M059J (cell line): ENCODE results near the gene AXIN1. TPM values are rescaled to one million over a fixed set of nuclear protein-coding genes. Genes with fewer than 3 reads are reported as not detected.

Experiments used
- DNase-seq: peaks from one replicate; pipeline ENCODE4 v3.0.0-alpha.2; 2012; ENCODE audit warnings: low read depth
- total RNA-seq: library from RNA; depleted of rRNA; stranded (reverse); fragments of >200 nt; shearing (Covaris generic); gene quantifications from 2 replicates; pipeline ENCODE4 v1.2.3, GENCODE V29; 2014

Gene AXIN1
- total RNA-seq, 1 experiment from 2014 or later = 15.5 TPM

DNA sequence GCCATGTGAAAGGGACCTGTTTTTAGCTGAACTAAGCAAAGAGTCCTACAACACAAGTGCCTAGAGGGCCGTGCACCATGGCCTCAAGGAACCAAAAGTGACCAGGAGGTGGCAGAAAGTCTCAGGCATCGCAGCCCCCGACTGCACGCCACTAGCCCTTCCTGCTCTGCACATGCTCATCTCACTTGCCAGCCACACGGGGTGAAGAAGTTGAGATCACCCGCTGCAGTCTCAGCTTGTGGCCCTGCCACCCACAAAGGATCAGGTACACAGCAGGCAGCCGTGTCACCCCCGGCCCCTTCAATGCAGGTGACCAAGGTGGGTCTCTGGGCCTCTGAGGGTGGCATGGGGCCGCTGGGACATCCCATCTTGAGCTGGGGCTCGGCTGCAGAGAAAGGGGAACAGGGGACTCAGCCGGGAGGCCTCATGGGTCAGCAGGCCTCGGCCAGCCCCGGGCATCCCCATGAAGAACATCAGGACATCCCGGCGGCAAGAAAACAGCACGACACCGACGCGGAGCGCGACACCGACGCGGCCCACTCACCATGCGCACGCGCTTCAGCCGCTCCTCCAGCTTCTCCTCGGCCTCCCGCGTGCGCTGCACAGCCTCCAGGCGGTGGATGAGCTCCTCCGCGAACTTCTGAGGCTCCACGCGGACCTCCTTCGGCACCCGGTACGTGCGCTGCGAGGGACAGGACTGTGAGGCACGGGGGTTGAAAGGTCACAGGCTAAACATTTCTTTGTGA lies 48.6 kb downstream of the AXIN1 start:
- DNase-seq = no peak

GRCh38 chr16:301950-302349 lies 50.6 kb downstream of the AXIN1 start:
- no peak for DNase-seq

- DNase-seq = no peak
Observed at GRCh38 chr16:301235-301634, 51.3 kb downstream of the AXIN1 start.

GRCh38 chr16:297832-298231 lies 54.7 kb downstream of the AXIN1 start:
- DNase-seq = no peak

GRCh38 chr16:296806-297510 lies 55.6 kb downstream of the AXIN1 start:
- no peak for DNase-seq

GRCh38 chr16:296276-296675 lies 56.2 kb downstream of the AXIN1 start:
- DNase-seq = no peak

GRCh38 chr16:293043-293775 lies 59.3 kb downstream of the AXIN1 start:
- DNase-seq = no peak

DNA sequence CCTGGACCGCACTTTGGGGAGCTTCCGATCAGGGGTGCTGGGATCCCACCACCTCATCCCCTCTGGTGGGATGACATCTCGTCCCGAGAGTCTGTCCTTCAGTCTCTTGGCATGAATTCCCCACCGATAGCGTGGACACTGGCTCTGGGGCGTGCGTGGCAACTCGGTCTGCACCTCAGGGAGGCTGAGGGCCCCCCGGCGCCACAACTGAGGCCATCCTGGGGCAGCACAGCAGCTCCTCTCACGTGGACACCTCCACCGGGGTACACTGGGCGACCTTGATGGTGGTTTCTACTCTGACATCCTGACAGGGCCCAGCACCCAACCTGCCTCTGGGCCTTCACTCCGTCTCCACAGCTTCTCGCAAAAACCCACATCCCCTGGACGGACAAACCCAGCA lies 61.0 kb downstream of the AXIN1 start:
- no peak for DNase-seq

DNA sequence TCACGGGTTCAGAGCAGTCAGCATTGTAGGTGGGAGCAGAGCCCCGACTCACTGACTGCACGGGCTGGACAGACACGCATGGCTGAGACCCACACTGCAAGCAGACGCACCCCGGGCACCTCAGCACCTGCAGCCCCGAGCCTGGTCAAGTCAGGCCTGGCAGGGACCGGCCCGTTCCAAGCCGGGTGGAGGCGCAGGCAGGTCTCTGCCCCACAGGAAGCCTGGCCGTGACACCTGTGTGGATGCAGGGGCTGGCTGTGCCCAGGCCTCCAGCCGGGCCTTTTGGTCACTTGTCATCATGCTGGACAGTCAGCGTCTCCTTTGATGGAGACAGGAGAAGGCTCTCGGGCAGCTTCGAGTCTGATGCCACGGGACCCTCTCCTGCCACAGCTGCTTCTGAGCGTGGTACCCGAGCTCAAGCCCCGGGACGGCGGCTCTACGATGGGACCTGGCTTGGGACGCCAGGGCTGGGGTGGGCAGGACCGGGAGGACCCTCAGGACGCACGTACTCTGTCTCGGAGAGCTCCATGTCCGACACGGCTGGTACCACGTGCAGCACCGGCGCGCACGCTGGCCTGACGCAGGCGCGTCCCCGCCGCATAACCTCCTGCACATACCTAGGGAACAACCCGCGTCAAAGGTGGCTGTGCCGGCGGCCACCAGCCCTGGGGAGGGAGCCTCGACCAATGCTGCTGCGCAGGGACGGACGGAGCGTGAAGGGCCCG lies 61.7 kb downstream of the AXIN1 start:
- DNase-seq = no peak

DNA sequence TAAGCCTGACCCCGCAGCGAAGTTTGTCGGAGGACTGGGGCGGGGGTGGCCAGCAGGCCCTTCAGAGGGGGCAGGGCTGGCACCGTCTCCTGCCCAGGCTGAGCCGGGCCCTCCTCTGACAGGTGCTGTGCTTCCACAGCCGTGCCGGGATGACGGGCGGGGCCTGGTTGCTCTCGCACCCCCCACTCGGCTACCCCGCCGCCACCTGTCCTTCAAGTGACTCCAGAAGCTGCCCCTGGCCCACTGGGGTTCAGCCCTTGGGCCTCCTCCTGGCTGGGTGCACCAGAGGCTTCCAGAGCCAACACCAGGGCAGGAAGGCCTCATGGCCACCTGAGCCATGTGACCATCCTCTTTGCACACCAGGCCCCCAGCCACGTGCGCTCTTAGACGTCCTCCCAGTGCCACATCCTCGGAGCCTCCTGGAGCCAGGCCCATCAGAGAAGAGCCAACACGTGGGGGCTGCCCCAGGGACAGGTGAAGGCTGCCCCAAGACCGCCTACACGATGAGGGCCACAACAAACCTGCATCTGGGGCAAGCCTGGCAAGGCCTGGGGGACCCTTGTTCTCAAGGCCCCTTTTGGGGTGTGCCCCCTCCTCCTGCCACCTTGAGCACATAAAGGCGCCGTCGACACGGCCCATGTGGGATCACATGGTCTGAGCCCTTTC lies 62.4 kb downstream of the AXIN1 start:
- no peak for DNase-seq

- DNase-seq = no peak
Observed at GRCh38 chr16:289395-289997, 63.0 kb downstream of the AXIN1 start.

DNA sequence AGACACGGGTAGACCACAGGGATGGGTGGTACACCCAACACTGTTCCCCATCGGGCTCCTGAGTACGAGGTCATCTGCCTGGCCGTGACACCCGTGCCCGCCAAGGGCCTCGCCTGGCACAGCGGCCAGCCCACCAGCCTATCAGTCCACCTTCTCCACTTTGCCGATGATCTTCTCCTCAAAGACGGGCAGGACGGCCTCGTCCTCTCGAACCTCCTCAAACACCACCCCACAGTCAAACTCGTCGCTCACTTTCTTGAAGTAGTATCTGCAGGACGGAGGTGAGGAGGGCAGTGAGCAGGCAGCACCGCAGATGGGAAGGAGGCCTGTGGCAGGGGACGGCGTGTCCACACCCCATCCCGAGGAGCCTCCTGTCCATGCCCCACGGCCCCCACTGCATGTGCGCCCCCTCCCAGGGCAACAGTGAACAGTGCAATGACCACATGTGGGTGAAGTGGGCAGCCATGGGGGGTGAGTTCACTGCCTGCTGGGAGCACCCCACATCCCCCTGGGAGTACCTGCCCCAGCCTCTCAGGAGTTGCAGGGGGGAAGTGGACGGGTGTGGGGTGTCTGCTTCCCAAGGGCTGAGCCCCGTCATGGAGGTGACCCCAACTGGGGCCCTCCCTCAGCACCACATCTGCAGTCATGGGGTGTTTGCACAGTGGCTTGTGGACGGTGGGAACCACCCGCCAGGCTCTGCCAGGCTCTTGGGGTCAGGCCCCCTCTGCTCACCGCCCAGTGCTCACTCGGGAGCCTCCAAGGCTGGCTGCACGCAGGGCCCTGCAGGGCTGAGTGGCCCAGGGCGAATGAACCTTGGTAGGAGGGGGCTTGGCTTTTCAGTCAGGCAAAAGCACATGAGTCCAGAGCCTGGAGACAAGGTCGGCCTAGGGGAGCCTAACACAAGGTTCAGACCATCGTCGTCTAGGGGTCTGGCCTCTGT lies 64.3 kb downstream of the AXIN1 start:
- DNase-seq = no peak

DNA sequence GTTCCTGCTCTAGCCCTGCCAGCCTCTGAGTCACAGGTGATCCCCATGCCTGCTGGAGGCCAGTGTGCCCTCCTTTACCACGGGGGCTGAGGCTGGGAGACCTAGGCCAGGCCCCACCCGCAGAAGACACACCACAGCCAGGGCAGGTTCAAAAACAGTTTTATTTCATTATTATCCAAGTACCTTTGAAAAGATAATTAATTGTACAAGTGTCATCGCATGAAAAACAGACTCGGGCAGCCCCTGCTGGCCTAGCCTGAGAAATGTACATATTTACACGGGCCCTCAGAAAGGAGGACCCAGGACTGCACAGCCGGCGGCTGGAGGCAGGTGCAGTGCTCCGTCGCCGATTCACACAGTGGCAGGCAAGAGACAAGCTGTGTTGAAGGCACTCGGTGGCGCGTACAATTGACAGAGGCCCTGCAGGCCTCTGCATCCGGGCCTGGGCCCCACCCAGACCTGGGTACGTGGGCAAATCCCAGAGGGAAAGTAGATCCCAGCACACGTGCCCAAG lies 65.2 kb downstream of the AXIN1 start:
- DNase-seq = no peak

DNA sequence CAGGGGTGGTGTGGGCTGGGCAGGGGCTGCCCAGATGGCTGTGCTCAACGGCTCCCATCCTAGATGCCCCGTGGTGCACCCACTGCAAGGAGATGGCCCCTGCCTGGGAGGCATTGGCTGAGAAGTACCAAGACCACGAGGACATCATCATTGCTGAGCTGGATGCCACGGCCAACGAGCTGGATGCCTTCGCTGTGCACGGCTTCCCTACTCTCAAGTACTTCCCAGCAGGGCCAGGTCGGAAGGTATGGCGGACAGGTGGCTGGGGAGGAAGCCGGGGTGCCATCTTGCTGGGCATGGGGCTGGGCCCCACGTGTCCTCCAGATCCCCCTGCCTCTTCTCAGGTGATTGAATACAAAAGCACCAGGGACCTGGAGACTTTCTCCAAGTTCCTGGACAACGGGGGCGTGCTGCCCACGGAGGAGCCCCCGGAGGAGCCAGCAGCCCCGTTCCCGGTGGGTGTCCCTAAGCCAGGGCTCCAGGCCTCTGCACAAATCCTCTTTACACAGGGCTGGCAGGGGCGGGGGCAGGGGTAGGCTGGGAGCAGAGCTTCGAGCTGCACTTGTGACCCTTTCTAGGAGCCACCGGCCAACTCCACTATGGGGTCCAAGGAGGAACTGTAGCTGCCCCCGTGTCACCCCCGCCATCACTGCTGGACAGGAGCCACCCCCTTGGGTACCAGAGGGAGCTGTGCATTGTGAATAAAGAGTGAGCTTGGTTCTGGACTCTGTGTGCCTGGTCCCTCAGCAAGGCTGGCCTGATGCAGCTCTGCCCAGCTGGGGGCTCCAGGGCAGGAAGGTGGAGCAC lies 65.8 kb downstream of the AXIN1 start:
- DNase-seq = no peak

- DNase-seq = no peak
Observed at GRCh38 chr16:285146-286055, 67.1 kb downstream of the AXIN1 start.

GRCh38 chr16:284204-285120 lies 68.1 kb downstream of the AXIN1 start:
- no peak for DNase-seq
